Measurements from ENCODE around the gene PDX1. TPM values are rescaled to one million over a fixed set of nuclear protein-coding genes. Genes with fewer than 3 reads are reported as not detected.

The PDX1 gene
- total and polyA plus RNA-seq, 2 of the 13 experiments (the other 11 are each of a cell fraction or from before 2014, with no cell fraction given): 0.07 TPM; not detected in 1

GRCh38 chr13:27968316-27969081 lies 48.7 kb downstream of the PDX1 start (continued):
- TF ChIP-seq CTCF (CRISPR knock-in tag; IDR thresholded peaks at IDR 0.05): peak; percentile 32; the same call in 1 of the 2 replicates
- TF ChIP-seq MTA1 (CRISPR knock-in tag; IDR thresholded peaks at IDR 0.05; ENCODE audit: borderline replicate concordance): peak; percentile 21; the same call in 1 of the 2 replicates
- TF ChIP-seq HNRNPLL (IDR thresholded peaks at IDR 0.05; ENCODE audit: low read depth, low read length, poor library complexity, severe bottlenecking): peak; percentile 61

- no peak for DNase-seq (ENCODE audit: low spot score)
- Histone ChIP-seq H3K79me2 (ENCODE audit: insufficient read depth, low read length) (no peaks in the 10 kb centered on the region), H3K4me1 (ENCODE audit: insufficient read depth, low read length) (peaks cover 21% of the 10 kb centered on the region; the same call in 1 of the 2 replicates), H3K9ac (ENCODE audit: insufficient read depth, low read depth, low read length) (0 out of 2 replicates have a peak within 1 kb of the TSS, but pooled peaks have one; percentile 8), H3K27me3 (ENCODE audit: control insufficient read depth in 1 of 2, insufficient read depth in 2 of 2, low read length in 2 of 2) (peaks cover 19 to 77% of the 10 kb centered on the region in 2 experiments), H2AFZ (ENCODE audit: low read length) (no peak within 1 kb of the TSS), H3K9me3 (ENCODE audit: low read length) (no peaks in the 10 kb centered on the region), H3K4me3 (replicated peaks in 1 of 3; ENCODE audit: insufficient read depth in 1 of 3, low read depth in 2 of 3, low read length in 3 of 3) (peak within 1 kb of the TSS; percentile 30 to 60 (median 34); a peak in 5 of 6 replicates), H3K36me3 (replicated peaks in 1 of 2; ENCODE audit: control insufficient read depth in 1 of 2, insufficient read depth in 2 of 2, low read length in 2 of 2) (no peaks in the 10 kb centered on the region), H4K20me1 (ENCODE audit: insufficient read depth, low read length) (no peaks in the 10 kb centered on the region), H3K4me2 (ENCODE audit: low read depth, low read length) (peak within 1 kb of the TSS; percentile 68), H3K27ac (ENCODE audit: extremely low read length, insufficient read depth, low read length) (no peak within 1 kb of the TSS)
- CTCF ChIA-PET (ENCODE audit: low intra/inter-chr PET ratio, low total read pairs): no interaction called here
- BruUV-seq (replicated peaks): no TSS peak
- intact Hi-C loops (cut with micrococcal nuclease; ENCODE audit: unreplicated experiment): no loop called here
- in situ Hi-C loops (cut with HindIII; ENCODE audit: extremely low pct_ligation_motif_present, low pct_unique_long_range_greater_than_20kb): loop anchor here (25.0 kb wide), 1 partner anchor 1007 kb away; no protein-coding TSS in a partner anchor
- no peak for ATAC-seq
- WGBS (ENCODE audit: low lambda C conversion rate): 11% methylated on average over 29 of the region's 34 CpGs
- POLR2A ChIA-PET: no interaction called here
- no peak for FAIRE-seq
- TF ChIP-seq EZH2 (conservative IDR thresholded peaks at IDR 0.05; ENCODE audit: low read depth, low read length) (peak; percentile 66), DMAP1 (CRISPR knock-in tag; IDR thresholded peaks at IDR 0.05) (no peak), ZBTB8A (CRISPR knock-in tag; IDR thresholded peaks at IDR 0.05; ENCODE audit: borderline replicate concordance, low read depth) (no peak), MTF2 (CRISPR knock-in tag; IDR thresholded peaks at IDR 0.05; ENCODE audit: borderline replicate concordance) (0 out of 2 replicates have a peak, but pooled peaks have one; percentile 4), BATF2 (CRISPR knock-in tag; IDR thresholded peaks at IDR 0.05) (no peak)
Observed at GRCh38 chr13:27969082-27969865, 49.5 kb downstream of the PDX1 start, which contains the start of gene CDX2. CDX2 (minus strand) TSS chr13:27969315; CDS start chr13:27969006, 309 bp downstream.
